HCT116 (cell line): ENCODE results near the gene EPHA2. TPM values are rescaled to one million over a fixed set of nuclear protein-coding genes. Genes with fewer than 3 reads are reported as not detected.

Source experiments
- ATAC-seq: fragments of 200-7000 bp; cut with Tn5 transposase; 2 replicates; pipeline ENCODE4 v1.9.1; 2020; ENCODE audit warnings: mild to moderate bottlenecking, moderate library complexity
- BruUV-seq: library from RNA; stranded (reverse); fragments of 400-500 nt; replicated peaks from 2 replicates; lab custom pipeline; 2021; lab: Mats Ljungman, UMichigan
- CTCF ChIA-PET: fragments of 300-600 bp; sonication (Branson Sonifier 250); formaldehyde crosslinking; loops from one replicate; lab custom pipeline; 2021; ENCODE audit warnings: antibody characterized with exemption; lab: Charles Lee
- POLR2A ChIA-PET: fragments of 300-600, 350-600 bp; sonication (Branson Sonifier 250); formaldehyde crosslinking; loops from one replicate; lab custom pipeline; 2021; ENCODE audit warnings: antibody characterized with exemption; lab: Charles Lee
- RAD21 ChIA-PET, 2 experiments: fragments of 300-600 bp; sonication (Branson Sonifier 250); formaldehyde crosslinking; loops; one replicate each; lab custom pipeline; 2023; ENCODE audit warnings: low total read pairs in 2 of 2; ENCODE audit not compliant: uncharacterized antibody in 2 of 2, unreplicated experiment in 2 of 2, low non-redundant PET in 1 of 2; lab: Charles Lee
- DNase-seq: peaks from one replicate; pipeline ENCODE4 v3.0.0-alpha.2; 2010; ENCODE audit warnings: low read depth, low spot score
- H2AFZ ChIP-seq: fragments of 200-600 bp; shearing (Covaris generic), sonication (generic); 2 replicates; pipeline ENCODE4 v1.6.1; 2017; ENCODE audit warnings: low read depth, mixed run types, mixed read lengths, antibody characterized with exemption, low read length; ENCODE audit not compliant: poor library complexity, severe bottlenecking
- H3K27ac ChIP-seq: 2 replicates; pipeline ENCODE4 v1.5.1; 2012; ENCODE audit warnings: low read depth, low read length
- H3K27me3 ChIP-seq: fragments of 200-600 bp; sonication (generic); 2 replicates; pipeline ENCODE4 v1.6.1; 2016; ENCODE audit warnings: mixed run types, low read length, mixed read lengths; ENCODE audit not compliant: insufficient read depth
- H3K36me3 ChIP-seq, 2 experiments: fragments of 200-500 bp in 1 of 2; fragments of 200-600 bp in 1 of 2; sonication (Bioruptor generic) in 1 of 2; sonication (generic) in 1 of 2; 2 replicates each; pipeline versions ENCODE4 v1.5.1 to v1.6.1; 2014 to 2016; ENCODE audit warnings: low read length in 2 of 2, inconsistent platforms in 1 of 2, mixed read lengths in 1 of 2, mixed run types in 1 of 2; ENCODE audit not compliant: insufficient read depth in 2 of 2, control insufficient read depth in 1 of 2
- H3K4me1 ChIP-seq, 2 experiments: fragments of 200-600 bp in 1 of 2; sonication (generic) in 1 of 2; 2 replicates each; pipeline versions ENCODE4 v1.5.1 to v1.6.1; 2012 to 2017; ENCODE audit warnings: low read length in 2 of 2, inconsistent platforms in 1 of 2, mild to moderate bottlenecking in 1 of 2, mixed read lengths in 1 of 2, mixed run types in 1 of 2, moderate library complexity in 1 of 2; ENCODE audit not compliant: insufficient read depth in 2 of 2, control insufficient read depth in 1 of 2
- H3K4me2 ChIP-seq: fragments of 200-600 bp; sonication (generic); 2 replicates; pipeline ENCODE4 v1.6.1; 2017; ENCODE audit warnings: mixed run types, low read length, mixed read lengths
- H3K4me3 ChIP-seq, 2 experiments: fragments of 200-600 bp in 1 of 2; sonication (generic) in 1 of 2; replicated peaks in 1 of 2; 2 replicates each; pipeline ENCODE4 v1.5.1; 2011 to 2016; ENCODE audit warnings: low read length in 2 of 2, control low read depth in 1 of 2, low read depth in 1 of 2, mild to moderate bottlenecking in 1 of 2, mixed read lengths in 1 of 2, mixed run types in 1 of 2
- H3K79me2 ChIP-seq: fragments of 200-600 bp; sonication (generic); 2 replicates; pipeline ENCODE4 v1.6.1; 2017; ENCODE audit warnings: mild to moderate bottlenecking, mixed run types, low read length, moderate library complexity, mixed read lengths; ENCODE audit not compliant: insufficient read depth
- H3K9ac ChIP-seq: fragments of 200-600 bp; sonication (generic); 2 replicates; pipeline ENCODE4 v1.6.1; 2016; ENCODE audit warnings: low read length, mixed read lengths
- H3K9me2 ChIP-seq: fragments of 200-600 bp; sonication (generic), shearing (Covaris generic); 2 replicates; pipeline ENCODE4 v1.6.1; 2017; ENCODE audit warnings: mixed run types, mild to moderate bottlenecking, moderate library complexity; ENCODE audit not compliant: insufficient read depth
- H3K9me3 ChIP-seq, 2 experiments: fragments of 200-500 bp in 1 of 2; fragments of 200-600 bp in 1 of 2; sonication (Bioruptor generic) in 1 of 2; sonication (generic) in 1 of 2; 2 replicates each; pipeline ENCODE4 v1.6.1; 2014 to 2017; ENCODE audit warnings: low read length in 2 of 2, mixed read lengths in 2 of 2, inconsistent platforms in 1 of 2, low read depth in 1 of 2, mild to moderate bottlenecking in 1 of 2, mixed run types in 1 of 2, moderate library complexity in 1 of 2; ENCODE audit not compliant: control insufficient read depth in 1 of 2, insufficient read depth in 1 of 2
- H4K20me1 ChIP-seq: fragments of 200-600 bp; sonication (generic), shearing (Covaris generic); 2 replicates; pipeline ENCODE4 v1.6.1; 2017; ENCODE audit warnings: mixed run types, mild to moderate bottlenecking, moderate library complexity; ENCODE audit not compliant: insufficient read depth
- CBX3 ChIP-seq: IDR thresholded peaks from 2 replicates; pipeline ENCODE4 v1.6.1; 2012; ENCODE audit warnings: low read depth
- ELF1 ChIP-seq: IDR thresholded peaks from 2 replicates; pipeline ENCODE4 v1.6.1; 2012; ENCODE audit warnings: low read depth, borderline replicate concordance
- EZH2 ChIP-seq: fragments of 200-600 bp; sonication (generic); IDR thresholded peaks from 2 replicates; pipeline ENCODE4 v1.6.1; 2017; ENCODE audit warnings: antibody characterized with exemption, mixed run types
- EZH2phosphoT487 ChIP-seq: fragments of 200-600 bp; IDR thresholded peaks from 2 replicates; pipeline ENCODE4 v1.6.1; 2018; ENCODE audit warnings: antibody characterized with exemption, borderline replicate concordance
- FOSL1 ChIP-seq: IDR thresholded peaks from 2 replicates; pipeline ENCODE4 v1.6.1; 2012; ENCODE audit warnings: low read depth
- JUND ChIP-seq: IDR thresholded peaks from 2 replicates; pipeline ENCODE4 v1.6.1; 2012
- POLR2A ChIP-seq: IDR thresholded peaks from 2 replicates; pipeline ENCODE4 v1.7.0; 2011; ENCODE audit warnings: borderline replicate concordance; ENCODE audit not compliant: insufficient read depth, insufficient read length; ENCODE audit errors: extremely low read depth
- POLR2AphosphoS5 ChIP-seq: IDR thresholded peaks from 2 replicates; pipeline ENCODE4 v1.6.1; 2011; ENCODE audit warnings: mild to moderate bottlenecking, low read depth, low read length, moderate library complexity
- RAD21 ChIP-seq: IDR thresholded peaks from 2 replicates; pipeline ENCODE4 v1.6.1; 2012; ENCODE audit warnings: low read depth, mild to moderate bottlenecking
- SIN3A ChIP-seq: IDR thresholded peaks from 2 replicates; pipeline ENCODE4 v1.6.1; 2012; ENCODE audit warnings: low read depth
- SRF ChIP-seq: IDR thresholded peaks from 2 replicates; pipeline ENCODE4 v1.6.1; 2012; ENCODE audit warnings: low read depth
- TCF7L2 ChIP-seq: IDR thresholded peaks from 2 replicates; pipeline ENCODE4 v1.7.0; 2011; ENCODE audit warnings: borderline replicate concordance, inconsistent platforms; ENCODE audit not compliant: insufficient read depth, insufficient read length; ENCODE audit errors: extremely low read depth
- ZFX ChIP-seq: fragments of 450-650 bp; IDR thresholded peaks from 2 replicates; pipeline ENCODE4 v1.6.1; 2017
- ZNF274 ChIP-seq: fragments of 200-500 bp; sonication (Bioruptor generic); IDR thresholded peaks from 2 replicates; pipeline ENCODE4 v1.6.1; 2014; ENCODE audit warnings: mild to moderate bottlenecking, low read depth, low read length, inconsistent platforms
- intact Hi-C: fragments of 100-400 bp; cut with micrococcal nuclease; formaldehyde crosslinking; loops from 2 replicates; pipeline ENCODE4 v1.10.0; 2022
- total RNA-seq: library from RNA; stranded (reverse); gene quantifications from one replicate; pipeline ENCODE4 v1.2.1, GENCODE V29; 2021; ENCODE audit not compliant: unreplicated experiment
- TF ChIP-seq, protein P1 (sequence below): IDR thresholded peaks from 2 replicates; pipeline ENCODE4 v1.6.1; 2012
- TF ChIP-seq, protein P2 (sequence below): IDR thresholded peaks from 2 replicates; pipeline ENCODE4 v1.6.1; 2012; ENCODE audit warnings: low read depth
- TF ChIP-seq, protein P3 (sequence below): IDR thresholded peaks from 2 replicates; pipeline ENCODE4 v1.6.1; 2011; ENCODE audit warnings: mild to moderate bottlenecking, low read length, moderate library complexity; ENCODE audit not compliant: insufficient replicate concordance; ENCODE audit errors: extremely low read depth
- TF ChIP-seq, protein P4 (sequence below): IDR thresholded peaks from 2 replicates; pipeline ENCODE4 v1.6.1; 2012

The EPHA2 gene
- total RNA-seq, 1 experiment from 2014 or later = 164 TPM

DNA sequence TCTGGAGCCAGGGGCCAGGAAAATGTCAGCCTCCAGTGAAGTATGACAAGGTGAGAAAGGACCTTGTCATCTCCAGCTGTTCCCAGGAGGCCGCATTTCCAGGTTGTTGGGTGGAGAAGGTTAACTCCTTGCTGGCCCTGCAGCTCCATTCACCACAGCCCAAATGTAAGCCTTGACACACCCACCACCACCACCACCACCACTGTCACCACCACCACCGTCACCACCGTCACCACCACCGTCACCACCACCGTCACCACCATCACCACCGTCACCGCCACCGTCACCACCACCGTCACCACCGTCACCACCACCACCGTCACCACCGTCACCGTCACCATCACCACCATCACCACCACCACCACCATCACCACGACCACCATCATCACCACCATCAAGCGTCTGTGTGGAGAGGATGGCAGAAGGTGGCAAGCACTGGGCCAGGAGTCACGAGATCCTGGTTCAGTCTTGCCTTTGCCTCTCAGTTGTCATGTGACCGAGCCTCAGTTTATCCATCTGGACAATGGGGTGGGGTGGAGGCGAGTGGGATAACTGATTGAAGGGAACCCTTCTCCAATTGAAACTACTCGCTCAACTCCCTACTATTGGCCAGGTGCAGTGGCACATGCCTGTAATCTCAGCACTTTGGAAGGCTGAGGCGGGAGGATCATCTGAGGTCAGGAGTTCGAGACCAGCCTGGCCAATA, 61.3 kb downstream of the EPHA2 start:
- Histone ChIP-seq H4K20me1 (no peaks in the 10 kb centered on the region), H3K9ac (no peak overlapping the region), H3K9me3 (no peaks in the 10 kb centered on the region), H3K79me2 (no peaks in the 10 kb centered on the region), H2AFZ (no peak overlapping the region), H3K27ac (no peak overlapping the region), H3K36me3 (no peaks in the 10 kb centered on the region), H3K4me3 (no peak overlapping the region), H3K4me1 (peaks cover 9 to 14% of the 10 kb centered on the region in 2 experiments; a peak in 3 of 4 replicates), H3K27me3 (no peaks in the 10 kb centered on the region), H3K9me2 (no peaks in the 10 kb centered on the region), H3K4me2 (no peak overlapping the region)
- ATAC-seq = no peak
- ChIA-PET CTCF (no interaction called here), POLR2A (interaction anchor here (1.1 kb wide), 1 partner anchor 19 kb away, joined by 3 read pairs; no protein-coding TSS in a partner anchor), RAD21 (no interaction called here)
- intact Hi-C loops = no loop called here
- DNase-seq = no peak
- BruUV-seq = no TSS peak
- TF ChIP-seq POLR2A = no peak
- TF ChIP-seq, protein P1, sequence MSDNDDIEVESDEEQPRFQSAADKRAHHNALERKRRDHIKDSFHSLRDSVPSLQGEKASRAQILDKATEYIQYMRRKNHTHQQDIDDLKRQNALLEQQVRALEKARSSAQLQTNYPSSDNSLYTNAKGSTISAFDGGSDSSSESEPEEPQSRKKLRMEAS = no peak
- TF ChIP-seq EZH2phosphoT487 = no peak
- TF ChIP-seq, protein P2, sequence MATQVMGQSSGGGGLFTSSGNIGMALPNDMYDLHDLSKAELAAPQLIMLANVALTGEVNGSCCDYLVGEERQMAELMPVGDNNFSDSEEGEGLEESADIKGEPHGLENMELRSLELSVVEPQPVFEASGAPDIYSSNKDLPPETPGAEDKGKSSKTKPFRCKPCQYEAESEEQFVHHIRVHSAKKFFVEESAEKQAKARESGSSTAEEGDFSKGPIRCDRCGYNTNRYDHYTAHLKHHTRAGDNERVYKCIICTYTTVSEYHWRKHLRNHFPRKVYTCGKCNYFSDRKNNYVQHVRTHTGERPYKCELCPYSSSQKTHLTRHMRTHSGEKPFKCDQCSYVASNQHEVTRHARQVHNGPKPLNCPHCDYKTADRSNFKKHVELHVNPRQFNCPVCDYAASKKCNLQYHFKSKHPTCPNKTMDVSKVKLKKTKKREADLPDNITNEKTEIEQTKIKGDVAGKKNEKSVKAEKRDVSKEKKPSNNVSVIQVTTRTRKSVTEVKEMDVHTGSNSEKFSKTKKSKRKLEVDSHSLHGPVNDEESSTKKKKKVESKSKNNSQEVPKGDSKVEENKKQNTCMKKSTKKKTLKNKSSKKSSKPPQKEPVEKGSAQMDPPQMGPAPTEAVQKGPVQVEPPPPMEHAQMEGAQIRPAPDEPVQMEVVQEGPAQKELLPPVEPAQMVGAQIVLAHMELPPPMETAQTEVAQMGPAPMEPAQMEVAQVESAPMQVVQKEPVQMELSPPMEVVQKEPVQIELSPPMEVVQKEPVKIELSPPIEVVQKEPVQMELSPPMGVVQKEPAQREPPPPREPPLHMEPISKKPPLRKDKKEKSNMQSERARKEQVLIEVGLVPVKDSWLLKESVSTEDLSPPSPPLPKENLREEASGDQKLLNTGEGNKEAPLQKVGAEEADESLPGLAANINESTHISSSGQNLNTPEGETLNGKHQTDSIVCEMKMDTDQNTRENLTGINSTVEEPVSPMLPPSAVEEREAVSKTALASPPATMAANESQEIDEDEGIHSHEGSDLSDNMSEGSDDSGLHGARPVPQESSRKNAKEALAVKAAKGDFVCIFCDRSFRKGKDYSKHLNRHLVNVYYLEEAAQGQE = no peak
- no peak for TF ChIP-seq ZFX
- TF ChIP-seq CBX3 = no peak
- TF ChIP-seq FOSL1 = no peak
- TF ChIP-seq SRF = no peak
- TF ChIP-seq ELF1 = no peak
- no peak for TF ChIP-seq POLR2AphosphoS5
- TF ChIP-seq, protein P3, sequence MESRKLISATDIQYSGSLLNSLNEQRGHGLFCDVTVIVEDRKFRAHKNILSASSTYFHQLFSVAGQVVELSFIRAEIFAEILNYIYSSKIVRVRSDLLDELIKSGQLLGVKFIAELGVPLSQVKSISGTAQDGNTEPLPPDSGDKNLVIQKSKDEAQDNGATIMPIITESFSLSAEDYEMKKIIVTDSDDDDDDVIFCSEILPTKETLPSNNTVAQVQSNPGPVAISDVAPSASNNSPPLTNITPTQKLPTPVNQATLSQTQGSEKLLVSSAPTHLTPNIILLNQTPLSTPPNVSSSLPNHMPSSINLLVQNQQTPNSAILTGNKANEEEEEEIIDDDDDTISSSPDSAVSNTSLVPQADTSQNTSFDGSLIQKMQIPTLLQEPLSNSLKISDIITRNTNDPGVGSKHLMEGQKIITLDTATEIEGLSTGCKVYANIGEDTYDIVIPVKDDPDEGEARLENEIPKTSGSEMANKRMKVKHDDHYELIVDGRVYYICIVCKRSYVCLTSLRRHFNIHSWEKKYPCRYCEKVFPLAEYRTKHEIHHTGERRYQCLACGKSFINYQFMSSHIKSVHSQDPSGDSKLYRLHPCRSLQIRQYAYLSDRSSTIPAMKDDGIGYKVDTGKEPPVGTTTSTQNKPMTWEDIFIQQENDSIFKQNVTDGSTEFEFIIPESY = no peak
- no peak for TF ChIP-seq JUND
- no peak for TF ChIP-seq ZNF274
- no peak for TF ChIP-seq EZH2
- TF ChIP-seq RAD21 = no peak
- TF ChIP-seq, protein P4, sequence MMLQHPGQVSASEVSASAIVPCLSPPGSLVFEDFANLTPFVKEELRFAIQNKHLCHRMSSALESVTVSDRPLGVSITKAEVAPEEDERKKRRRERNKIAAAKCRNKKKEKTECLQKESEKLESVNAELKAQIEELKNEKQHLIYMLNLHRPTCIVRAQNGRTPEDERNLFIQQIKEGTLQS = no peak
- TF ChIP-seq SIN3A = no peak
- no peak for TF ChIP-seq TCF7L2
